Fibroblast of gingiva (primary cell): ENCODE results near the gene POU2F1.
"Not testable (repeated sequence)": the region's sequence is repeated elsewhere in the genome, so short reads cannot be mapped to it uniquely, and the experiment has no call there.

Source experiments
- DNase-seq: peaks from one replicate; pipeline ENCODE4 v3.0.0-alpha.2; 2011; ENCODE audit warnings: low read depth

POU2F1 gene

GRCh38 chr1:167314671-167315070 is 94.0 kb downstream of the POU2F1 start:
- no peak for DNase-seq

- no peak for DNase-seq
These were observed 96.8 kb downstream of the POU2F1 start for GRCh38 chr1:167317463-167317862.

GRCh38 chr1:167319206-167319605 is 98.5 kb downstream of the POU2F1 start:
- not testable (repeated sequence) for DNase-seq

GRCh38 chr1:167322483-167322882 is 101.8 kb downstream of the POU2F1 start:
- no peak for DNase-seq

DNA sequence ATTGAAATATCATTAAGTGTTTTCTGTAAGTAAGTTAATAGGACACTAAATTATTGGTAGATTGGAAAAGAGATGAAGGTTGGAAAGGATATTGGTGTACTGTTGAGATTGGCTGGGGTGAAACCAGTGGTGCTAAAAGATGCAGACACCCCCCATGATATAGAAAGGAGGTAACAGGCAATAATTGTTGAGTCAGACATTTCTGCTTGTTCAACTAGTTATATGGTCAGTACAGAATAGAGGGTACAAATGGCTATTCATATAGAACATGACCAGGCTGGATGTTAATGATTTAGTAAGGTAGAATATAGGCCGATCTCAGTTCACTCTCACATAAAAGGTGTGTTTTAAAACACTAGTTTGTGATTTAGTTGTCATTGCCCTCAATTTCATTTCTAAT is 104.5 kb downstream of the POU2F1 start:
- DNase-seq, result no peak

- DNase-seq, result no peak
These were observed 107.7 kb downstream of the POU2F1 start for GRCh38 chr1:167328306-167328815.

DNA sequence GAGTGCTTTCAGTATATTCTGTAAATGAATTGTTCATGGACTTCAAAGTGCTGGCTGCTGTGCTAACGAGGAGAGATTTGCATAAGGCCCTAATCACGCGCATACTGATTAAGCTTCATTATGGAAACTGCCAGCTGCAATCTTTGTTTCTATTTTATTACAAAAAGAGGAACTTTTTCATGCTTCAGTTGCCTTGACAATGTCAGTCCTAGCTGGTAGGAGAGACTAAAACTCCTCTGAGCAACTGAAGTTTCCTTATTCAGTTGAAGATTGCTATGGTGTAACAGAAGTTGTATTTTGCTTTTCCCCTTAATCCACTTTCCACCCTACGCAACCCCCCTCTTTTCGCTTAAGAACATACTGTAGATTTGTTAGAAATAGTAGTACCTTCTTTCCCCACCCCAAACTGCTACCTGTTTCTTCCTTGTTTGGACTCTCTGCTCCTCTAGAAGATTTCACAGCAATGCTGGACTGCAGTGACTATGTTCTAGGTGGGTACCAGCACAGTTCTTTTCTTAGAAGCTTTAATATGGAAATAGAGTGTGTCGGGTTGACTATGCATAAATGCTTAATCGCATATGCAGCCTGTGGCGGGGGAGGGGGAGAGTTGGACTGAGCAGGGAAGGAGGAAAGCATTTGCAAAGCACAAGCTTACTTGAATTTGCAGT is 108.3 kb downstream of the POU2F1 start:
- no peak for DNase-seq

DNA sequence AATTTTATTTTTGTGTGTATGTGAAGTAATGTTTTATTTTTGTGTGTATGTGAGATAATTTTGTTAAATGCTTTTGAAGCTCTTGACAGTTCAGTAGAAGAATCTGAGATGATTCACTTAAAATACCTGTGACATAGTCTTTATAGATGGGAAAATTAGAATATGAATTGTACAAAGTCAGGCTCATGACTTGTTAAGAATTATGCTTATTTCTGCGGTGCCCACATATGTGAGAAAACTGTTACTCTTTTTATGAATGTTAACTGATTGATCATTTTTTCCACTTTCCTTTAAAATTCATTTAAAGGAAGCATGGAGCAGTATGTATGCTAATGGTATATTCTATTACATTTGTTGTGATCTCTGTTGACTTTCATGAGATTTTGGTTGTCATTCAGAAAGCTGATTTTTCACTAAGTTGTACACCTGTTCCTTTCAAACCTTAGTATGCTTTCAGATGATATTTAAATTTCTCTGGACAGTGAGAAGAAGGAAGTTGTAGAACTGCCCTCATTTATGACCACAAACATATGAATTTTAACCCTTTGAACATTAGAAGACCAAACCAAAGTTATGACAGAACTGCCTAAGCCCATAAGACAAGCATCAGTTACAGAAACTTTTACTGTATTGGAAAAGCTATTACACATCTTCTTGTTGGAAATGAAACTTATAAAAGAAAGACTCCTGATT is 110.1 kb downstream of the POU2F1 start:
- no peak for DNase-seq

GRCh38 chr1:167331650-167332049 is 111.0 kb downstream of the POU2F1 start:
- no peak for DNase-seq

- DNase-seq, result peak; percentile 26
These were observed 111.8 kb downstream of the POU2F1 start for GRCh38 chr1:167332503-167332902.

DNA sequence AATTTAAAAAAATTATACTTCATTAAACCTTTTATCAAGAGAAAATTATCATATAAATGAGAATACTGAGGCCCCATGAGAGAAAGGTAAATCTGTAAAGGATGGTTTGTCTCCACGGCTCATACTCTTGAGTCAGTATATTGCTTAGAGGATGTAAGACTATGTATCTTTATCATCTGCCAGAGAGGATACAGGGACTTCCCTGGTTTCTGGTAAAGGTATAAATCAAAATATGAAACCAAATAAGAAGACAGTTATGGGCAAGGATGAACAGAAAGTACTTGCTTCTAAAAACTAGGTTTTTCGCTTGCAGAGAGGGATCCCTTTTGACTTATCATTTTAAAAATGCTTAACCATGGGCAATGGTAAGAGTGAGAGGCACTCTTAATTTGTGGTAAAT is 112.4 kb downstream of the POU2F1 start:
- DNase-seq, result no peak

DNA sequence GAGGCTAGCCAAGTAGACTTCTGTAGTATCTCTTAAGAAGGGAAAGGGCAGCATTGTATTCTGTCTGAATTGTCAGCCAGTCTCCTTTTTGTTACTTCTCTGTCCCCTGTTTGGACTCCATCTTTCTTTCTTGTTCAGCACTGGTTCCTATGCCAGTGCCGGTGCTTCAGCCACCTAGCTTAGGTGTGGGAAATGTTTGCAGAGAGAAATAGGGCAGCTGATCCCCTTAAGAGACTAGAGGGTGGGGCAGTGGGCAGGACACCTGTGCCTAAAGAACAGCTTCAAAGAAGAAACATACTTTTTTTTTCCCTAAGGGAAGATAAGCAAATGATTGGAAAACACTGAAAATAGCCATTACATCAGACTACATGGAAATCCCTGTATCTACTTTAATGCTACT is 113.0 kb downstream of the POU2F1 start:
- no peak for DNase-seq

- DNase-seq, result no peak
These were observed 118.7 kb downstream of the POU2F1 start for GRCh38 chr1:167339405-167339804.

DNA sequence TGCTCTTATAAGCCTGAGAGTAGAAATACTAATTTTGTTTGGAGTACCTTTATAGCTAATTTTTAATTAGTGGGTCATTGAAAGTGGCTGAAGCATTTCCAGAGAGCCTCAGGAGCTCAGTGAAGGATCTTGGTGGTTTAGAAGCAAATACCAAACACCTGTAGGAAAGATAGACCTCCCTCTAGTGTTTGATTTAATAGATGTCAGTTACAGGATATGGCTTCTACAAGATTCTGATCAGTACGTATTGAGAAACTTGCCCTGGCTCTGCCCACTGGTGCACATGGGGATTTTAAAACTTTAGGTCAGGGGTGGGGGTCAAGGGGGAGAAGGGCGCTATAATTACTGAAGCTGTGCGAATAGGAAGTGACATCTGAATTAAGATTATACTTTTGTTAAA is 122.2 kb downstream of the POU2F1 start:
- DNase-seq, result no peak

- no peak for DNase-seq
These were observed 123.4 kb downstream of the POU2F1 start for GRCh38 chr1:167344112-167344511.

GRCh38 chr1:167344615-167345385 is 124.1 kb downstream of the POU2F1 start:
- no peak for DNase-seq

DNA sequence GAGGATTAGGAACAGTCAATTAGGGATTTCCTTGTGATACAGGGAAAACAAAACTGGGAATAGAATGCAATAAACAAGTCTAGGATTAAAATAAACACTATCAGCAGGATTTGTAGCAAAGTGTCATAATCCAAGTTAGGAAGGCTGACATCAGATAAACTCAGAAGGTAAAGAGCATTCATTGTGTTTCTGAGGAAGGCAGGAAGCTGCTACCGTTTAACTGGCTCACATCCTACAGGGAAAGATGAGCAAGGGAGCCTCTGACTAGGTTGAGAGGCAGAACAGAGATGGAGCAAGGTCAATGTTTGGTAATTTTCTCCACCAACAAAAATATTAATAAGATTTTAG is 124.7 kb downstream of the POU2F1 start:
- DNase-seq, result no peak

DNA sequence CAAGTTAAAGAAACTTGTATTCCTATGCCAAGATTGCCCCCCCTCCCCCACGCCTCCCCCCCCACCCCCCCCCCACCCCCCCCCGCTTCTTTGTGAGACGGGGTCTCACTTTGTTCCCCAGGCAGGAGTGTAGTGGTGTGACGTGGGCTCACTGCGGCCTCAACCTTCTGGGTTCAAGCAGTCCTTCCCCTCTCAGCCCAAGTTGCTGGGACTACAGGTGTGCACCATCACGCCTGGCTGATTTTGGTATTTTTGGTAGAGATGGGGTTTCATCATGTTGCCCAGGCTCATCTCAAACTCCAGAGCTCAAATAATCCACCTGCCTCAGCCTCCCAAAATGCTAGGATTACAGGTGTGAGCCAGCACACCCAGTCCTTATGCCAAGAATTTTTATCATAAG is 136.6 kb downstream of the POU2F1 start:
- no peak for DNase-seq

GRCh38 chr1:167359295-167359694 is 138.6 kb downstream of the POU2F1 start:
- no peak for DNase-seq

- peak; percentile 57 for DNase-seq
These were observed 139.4 kb downstream of the POU2F1 start for GRCh38 chr1:167360120-167360519.

DNA sequence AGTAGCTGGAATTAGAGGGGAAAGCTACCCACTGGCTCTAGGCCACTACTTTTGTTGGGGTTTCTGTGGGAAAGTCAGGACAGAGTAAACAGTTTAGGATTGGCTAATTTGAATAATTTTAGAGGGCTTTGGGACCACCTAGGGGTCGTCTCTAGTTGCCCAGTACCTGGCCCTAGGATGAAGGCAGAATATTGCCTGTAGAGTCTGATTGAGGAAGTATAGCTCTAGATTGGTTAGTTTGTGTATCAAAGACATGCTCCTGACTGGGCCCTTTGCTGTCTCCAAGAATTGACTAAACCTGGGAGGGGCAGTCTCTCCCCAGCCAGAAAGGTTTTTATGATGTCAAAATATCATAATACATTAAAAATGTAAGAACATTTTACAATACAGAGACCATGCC is 142.0 kb downstream of the POU2F1 start:
- DNase-seq, result no peak

DNA sequence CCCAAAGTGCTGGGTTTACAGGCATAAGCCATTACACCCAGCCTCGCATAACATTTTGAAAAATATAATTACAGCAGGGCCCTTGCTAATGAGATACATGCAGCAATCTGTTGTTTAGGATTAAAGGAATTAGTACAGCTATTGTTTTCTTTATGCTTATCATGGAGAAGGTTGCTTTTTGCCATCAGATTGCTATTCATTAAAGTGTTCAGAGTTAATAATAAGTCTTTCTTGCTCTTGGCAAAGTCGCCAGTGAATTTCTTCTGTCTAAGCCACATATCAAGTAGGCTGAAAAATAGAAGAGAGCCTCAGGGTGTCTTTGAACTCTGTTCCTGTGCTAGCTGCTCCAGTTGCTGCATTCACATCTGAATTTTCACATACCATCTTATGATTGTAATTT is 144.1 kb downstream of the POU2F1 start:
- no peak for DNase-seq

- DNase-seq, result no peak
These were observed 144.7 kb downstream of the POU2F1 start for GRCh38 chr1:167365360-167365759.
